Fibroblast of lung (primary cell): ENCODE measurements around the gene LNPEP.

Experiments
- EZH2 ChIP-seq: IDR thresholded peaks from 2 replicates; pipeline ENCODE4 v1.5.1; 2012; ENCODE audit warnings: low read length, control low read depth, mild to moderate bottlenecking; ENCODE audit errors: missing control alignments
- TF ChIP-seq, protein P1 (sequence below), 2 donors: IDR thresholded peaks in 1 of 2; conservative IDR thresholded peaks in 1 of 2; 1 replicate in 1 of 2; 2 replicates in 1 of 2; pipeline ENCODE4 v1.5.1; 2011 to 2012; ENCODE audit warnings: low read length in 2 of 2, control low read depth in 1 of 2, inconsistent platforms in 1 of 2, low read depth in 1 of 2, mild to moderate bottlenecking in 1 of 2

- no peak for TF ChIP-seq EZH2
- TF ChIP-seq, protein P1, sequence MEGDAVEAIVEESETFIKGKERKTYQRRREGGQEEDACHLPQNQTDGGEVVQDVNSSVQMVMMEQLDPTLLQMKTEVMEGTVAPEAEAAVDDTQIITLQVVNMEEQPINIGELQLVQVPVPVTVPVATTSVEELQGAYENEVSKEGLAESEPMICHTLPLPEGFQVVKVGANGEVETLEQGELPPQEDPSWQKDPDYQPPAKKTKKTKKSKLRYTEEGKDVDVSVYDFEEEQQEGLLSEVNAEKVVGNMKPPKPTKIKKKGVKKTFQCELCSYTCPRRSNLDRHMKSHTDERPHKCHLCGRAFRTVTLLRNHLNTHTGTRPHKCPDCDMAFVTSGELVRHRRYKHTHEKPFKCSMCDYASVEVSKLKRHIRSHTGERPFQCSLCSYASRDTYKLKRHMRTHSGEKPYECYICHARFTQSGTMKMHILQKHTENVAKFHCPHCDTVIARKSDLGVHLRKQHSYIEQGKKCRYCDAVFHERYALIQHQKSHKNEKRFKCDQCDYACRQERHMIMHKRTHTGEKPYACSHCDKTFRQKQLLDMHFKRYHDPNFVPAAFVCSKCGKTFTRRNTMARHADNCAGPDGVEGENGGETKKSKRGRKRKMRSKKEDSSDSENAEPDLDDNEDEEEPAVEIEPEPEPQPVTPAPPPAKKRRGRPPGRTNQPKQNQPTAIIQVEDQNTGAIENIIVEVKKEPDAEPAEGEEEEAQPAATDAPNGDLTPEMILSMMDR (conservative IDR thresholded peaks at IDR 0.05 in 1 of 2, IDR thresholded peaks at IDR 0.05 in 1 of 2; ENCODE audit: low read depth in 1 of 2, low read length in 2 of 2), result no peak
Observed at GRCh38 chr5:96962540-96962991, 26.7 kb downstream of the LNPEP start.
